ENCODE data around the gene SYT5. TPM values are rescaled to one million over a fixed set of nuclear protein-coding genes. Genes with fewer than 3 reads are reported as not detected.
A peak's percentile ranks its signal among the peaks of the same experiment; 100 is the strongest.

SYT5 gene
- total and polyA plus RNA-seq, 9 of the 15 experiments (the other 6 are each of a cell fraction or from before 2014, with no cell fraction given): 1.3 to 20.9 (median 8.8) TPM

- TF ChIP-seq IRF1 (CRISPR knock-in tag; IDR thresholded peaks at IDR 0.05; ENCODE audit: borderline replicate concordance): no peak
- TF ChIP-seq ZNF316 (IDR thresholded peaks at IDR 0.05): no peak
- TF ChIP-seq NCOA6 (IDR thresholded peaks at IDR 0.05): no peak
- TF ChIP-seq LEF1 (IDR thresholded peaks at IDR 0.05): no peak
- TF ChIP-seq BRD4 (IDR thresholded peaks at IDR 0.05): no peak
- no peak for TF ChIP-seq NKRF (IDR thresholded peaks at IDR 0.05; ENCODE audit: borderline replicate concordance)
- TF ChIP-seq MBD2 (IDR thresholded peaks at IDR 0.05; ENCODE audit: borderline replicate concordance, low read depth): peak; percentile 97
- TF ChIP-seq PTTG1 (tag; IDR thresholded peaks at IDR 0.05; ENCODE audit: low read depth): no peak
- no peak for TF ChIP-seq KDM2B (CRISPR knock-in tag; IDR thresholded peaks at IDR 0.05)
- no peak for TF ChIP-seq ARID2 (IDR thresholded peaks at IDR 0.05)
- TF ChIP-seq EWSR1 (IDR thresholded peaks at IDR 0.05; ENCODE audit: borderline replicate concordance, low read depth, partially characterized antibody): no peak
- TF ChIP-seq ZNF143 (CRISPR knock-in tag; IDR thresholded peaks at IDR 0.05): no peak
- TF ChIP-seq, protein P1, sequence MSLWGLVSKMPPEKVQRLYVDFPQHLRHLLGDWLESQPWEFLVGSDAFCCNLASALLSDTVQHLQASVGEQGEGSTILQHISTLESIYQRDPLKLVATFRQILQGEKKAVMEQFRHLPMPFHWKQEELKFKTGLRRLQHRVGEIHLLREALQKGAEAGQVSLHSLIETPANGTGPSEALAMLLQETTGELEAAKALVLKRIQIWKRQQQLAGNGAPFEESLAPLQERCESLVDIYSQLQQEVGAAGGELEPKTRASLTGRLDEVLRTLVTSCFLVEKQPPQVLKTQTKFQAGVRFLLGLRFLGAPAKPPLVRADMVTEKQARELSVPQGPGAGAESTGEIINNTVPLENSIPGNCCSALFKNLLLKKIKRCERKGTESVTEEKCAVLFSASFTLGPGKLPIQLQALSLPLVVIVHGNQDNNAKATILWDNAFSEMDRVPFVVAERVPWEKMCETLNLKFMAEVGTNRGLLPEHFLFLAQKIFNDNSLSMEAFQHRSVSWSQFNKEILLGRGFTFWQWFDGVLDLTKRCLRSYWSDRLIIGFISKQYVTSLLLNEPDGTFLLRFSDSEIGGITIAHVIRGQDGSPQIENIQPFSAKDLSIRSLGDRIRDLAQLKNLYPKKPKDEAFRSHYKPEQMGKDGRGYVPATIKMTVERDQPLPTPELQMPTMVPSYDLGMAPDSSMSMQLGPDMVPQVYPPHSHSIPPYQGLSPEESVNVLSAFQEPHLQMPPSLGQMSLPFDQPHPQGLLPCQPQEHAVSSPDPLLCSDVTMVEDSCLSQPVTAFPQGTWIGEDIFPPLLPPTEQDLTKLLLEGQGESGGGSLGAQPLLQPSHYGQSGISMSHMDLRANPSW (CRISPR knock-in tag; IDR thresholded peaks at IDR 0.05): no peak
- no peak; a peak in 1 of 4 replicates for TF ChIP-seq SIN3A (IDR thresholded peaks at IDR 0.05; ENCODE audit: borderline replicate concordance in 2 of 2, control insufficient read depth in 1 of 2, low read depth in 2 of 2, low read length in 2 of 2)
- TF ChIP-seq CREB5 (CRISPR knock-in tag; IDR thresholded peaks at IDR 0.05): no peak
- no peak for TF ChIP-seq ZNF184 (CRISPR knock-in tag; IDR thresholded peaks at IDR 0.05)
- peak; percentile 10; the same call in 1 of the 2 replicates for TF ChIP-seq JUN (IDR thresholded peaks at IDR 0.05; ENCODE audit: borderline replicate concordance, low read depth, low read length)
- TF ChIP-seq JUN (CRISPR knock-in tag; IDR thresholded peaks at IDR 0.05; ENCODE audit: borderline replicate concordance): no peak
- TF ChIP-seq SRSF7 (optimal IDR thresholded peaks at IDR 0.05; ENCODE audit: low read depth, low read length): no peak
- TF ChIP-seq ARHGAP35 (IDR thresholded peaks at IDR 0.05; ENCODE audit: partially characterized antibody): no peak
- TF ChIP-seq ZBTB7A (IDR thresholded peaks at IDR 0.05; ENCODE audit: borderline replicate concordance, control insufficient read depth, low read depth, low read length): 0 out of 2 replicates have a peak, but pooled peaks have one; percentile 1
- TF ChIP-seq POLR3G (IDR thresholded peaks at IDR 0.05; ENCODE audit: extremely low read depth, insufficient read length, insufficient replicate concordance): no peak
- no peak for TF ChIP-seq ZSCAN29 (IDR thresholded peaks at IDR 0.05)
Observed at GRCh38 chr19:55166530-55167268, 13.4 kb downstream of the SYT5 start, which contains the start of gene DNAAF3 (continued).
